Kidney (tissue), 14 donors: Measurements from ENCODE around the gene PLK2. TPM values are rescaled to one million over a fixed set of nuclear protein-coding genes. Genes with fewer than 3 reads are reported as not detected.

Experiments used
- DNase-seq, 5 donors: peaks; one replicate each; pipeline ENCODE4 v3.0.0-alpha.2; 2013 to 2020
- FAIRE-seq: peaks from 2 replicates; lab custom pipeline; 2012; peaks lifted over from hg19 to GRCh38; lab: Jason Lieb, UNC
- H3K27ac ChIP-seq, 2 donors: one replicate each; pipeline ENCODE4 v1.7.0; 2013; ENCODE audit warnings: low read depth in 2 of 2, low read length in 2 of 2, inconsistent platforms in 1 of 2
- H3K27me3 ChIP-seq: one replicate; pipeline ENCODE4 v1.7.1; 2013; ENCODE audit warnings: low read length, inconsistent platforms; ENCODE audit not compliant: control insufficient read depth, insufficient read depth
- H3K36me3 ChIP-seq, 3 donors: one replicate each; pipeline versions ENCODE4 v1.7.0 to v1.7.1; 2013; ENCODE audit warnings: low read length in 3 of 3, control low read depth in 1 of 3, inconsistent platforms in 1 of 3; ENCODE audit not compliant: insufficient read depth in 3 of 3, control insufficient read depth in 2 of 3
- H3K4me1 ChIP-seq, 3 donors: one replicate each; pipeline versions ENCODE4 v1.7.0 to v1.7.1; 2013; ENCODE audit warnings: low read length in 3 of 3, inconsistent platforms in 1 of 3, low read depth in 1 of 3; ENCODE audit not compliant: control insufficient read depth in 2 of 3, insufficient read depth in 2 of 3
- H3K4me3 ChIP-seq, 3 donors: one replicate each; pipeline versions ENCODE4 v1.7.0 to v1.8.1; 2013; ENCODE audit warnings: low read length in 3 of 3, control low read depth in 1 of 3, inconsistent platforms in 1 of 3
- H3K9ac ChIP-seq, 3 donors: one replicate each; pipeline versions ENCODE4 v1.7.0 to v1.7.1; 2013; ENCODE audit warnings: low read length in 3 of 3, control low read depth in 1 of 3, inconsistent platforms in 1 of 3
- H3K9me3 ChIP-seq, 3 donors: one replicate each; pipeline versions ENCODE4 v1.7.0 to v1.7.1; 2013; ENCODE audit warnings: low read length in 3 of 3, control low read depth in 1 of 3, inconsistent platforms in 1 of 3; ENCODE audit not compliant: control insufficient read depth in 2 of 3, insufficient read depth in 1 of 3
- CTCF ChIP-seq: IDR thresholded peaks from 3 replicates; pipeline ENCODE4 v1.5.1; 2012; ENCODE audit warnings: mild to moderate bottlenecking, moderate library complexity, borderline replicate concordance; ENCODE audit not compliant: insufficient read depth; ENCODE audit errors: extremely low read depth
- intact Hi-C: fragments of 100-400 bp; cut with DNase I; formaldehyde crosslinking; loops from one replicate; pipeline ENCODE4 v1.11.1; 2022
- polyA plus RNA-seq: library from polyadenylated mRNA; stranded (reverse); fragments of 350-450 nt; fragmentation: Illumina TruSeq; extraction: RNeasy Lipid Tissue Mini Kit (QIAGEN cat#74804); gene quantifications from one replicate; pipeline ENCODE4 v1.2.3, GENCODE V29; 2014; ENCODE audit warnings: low read depth, low replicate concordance; ENCODE audit not compliant: insufficient read depth
- total RNA-seq: library from RNA; stranded (reverse); fragmentation: NEBNext Ultra II Directional; extraction: Animal tissue kit (Norgen Biotek cat#: 25700); gene quantifications from one replicate; pipeline ENCODE4 v1.2.1, GENCODE V29; 2021
- donor health status: control.
- donor health status: control.
- donor health status: control.
- donor health status: control.
- donor health status: control.
- donor health status: DM: yes; HTN: yes; CAD: no.
- donor health status: Normal renal cell carcinoma (clear cell type).

Gene PLK2
- total and polyA plus RNA-seq, 2 donors from 2014 or later, result 8.4 to 53.1 TPM

GRCh38 chr5:58505971-58506640 lies 46.2 kb upstream of the PLK2 start:
- Histone ChIP-seq H3K27ac (no peak overlapping the region), H3K9ac (no peak overlapping the region), H3K27me3 (no peaks in the 10 kb centered on the region), H3K4me1 (no peaks in the 10 kb centered on the region), H3K9me3 (no peaks in the 10 kb centered on the region), H3K4me3 (no peak overlapping the region), H3K36me3 (no peaks in the 10 kb centered on the region)
- intact Hi-C loops, result no loop called here
- TF ChIP-seq CTCF, result no peak
- DNase-seq (no peak), FAIRE-seq (no peak)

GRCh38 chr5:58505502-58505901 lies 45.6 kb upstream of the PLK2 start:
- H3K27ac ChIP-seq, result no peak overlapping the region
- H3K9me3 ChIP-seq, result no peaks in the 10 kb centered on the region
- FAIRE-seq, result no peak
- no peak overlapping the region for H3K9ac ChIP-seq
- no peaks in the 10 kb centered on the region for H3K36me3 ChIP-seq
- intact Hi-C loops, result no loop called here
- no peak overlapping the region for H3K4me3 ChIP-seq
- TF ChIP-seq CTCF, result no peak
- DNase-seq, result no peak
- H3K4me1 ChIP-seq, result no peaks in the 10 kb centered on the region
- H3K27me3 ChIP-seq, result no peaks in the 10 kb centered on the region

GRCh38 chr5:58504766-58505165 lies 44.9 kb upstream of the PLK2 start:
- Histone ChIP-seq H3K9ac (no peak overlapping the region), H3K4me1 (no peaks in the 10 kb centered on the region), H3K9me3 (no peaks in the 10 kb centered on the region), H3K36me3 (no peaks in the 10 kb centered on the region), H3K27ac (no peak overlapping the region), H3K4me3 (no peak overlapping the region), H3K27me3 (no peaks in the 10 kb centered on the region)
- TF ChIP-seq CTCF, result no peak
- no peak for DNase-seq
- FAIRE-seq, result no peak
- intact Hi-C loops, result no loop called here
